ENCODE measurements around the gene PRRC2B.
A peak's percentile ranks its signal among the peaks of the same experiment; 100 is the strongest.

PRRC2B gene

GRCh38 chr9:131411719-131412681 is 18.1 kb downstream of the PRRC2B start:
- no peak for DNase-seq

DNA sequence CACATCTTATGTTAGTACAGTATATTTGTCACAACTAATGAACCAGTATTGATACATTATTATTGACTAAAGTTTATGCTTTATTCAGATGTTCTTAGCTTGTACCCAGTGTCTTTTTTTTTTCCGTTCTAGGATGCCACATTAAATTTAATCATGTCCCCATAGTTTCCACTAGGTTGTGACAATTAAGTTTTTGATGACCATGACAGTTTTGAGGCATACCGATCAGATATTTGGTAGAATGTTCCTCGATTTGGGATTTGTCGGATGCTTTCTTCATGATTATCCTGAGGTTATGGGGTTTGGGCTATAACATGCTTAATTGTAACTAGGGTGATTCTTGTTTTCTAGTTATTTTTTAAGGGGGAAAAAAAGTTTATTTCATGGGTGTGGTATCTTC is 22.6 kb downstream of the PRRC2B start:
- no peak for DNase-seq

DNA sequence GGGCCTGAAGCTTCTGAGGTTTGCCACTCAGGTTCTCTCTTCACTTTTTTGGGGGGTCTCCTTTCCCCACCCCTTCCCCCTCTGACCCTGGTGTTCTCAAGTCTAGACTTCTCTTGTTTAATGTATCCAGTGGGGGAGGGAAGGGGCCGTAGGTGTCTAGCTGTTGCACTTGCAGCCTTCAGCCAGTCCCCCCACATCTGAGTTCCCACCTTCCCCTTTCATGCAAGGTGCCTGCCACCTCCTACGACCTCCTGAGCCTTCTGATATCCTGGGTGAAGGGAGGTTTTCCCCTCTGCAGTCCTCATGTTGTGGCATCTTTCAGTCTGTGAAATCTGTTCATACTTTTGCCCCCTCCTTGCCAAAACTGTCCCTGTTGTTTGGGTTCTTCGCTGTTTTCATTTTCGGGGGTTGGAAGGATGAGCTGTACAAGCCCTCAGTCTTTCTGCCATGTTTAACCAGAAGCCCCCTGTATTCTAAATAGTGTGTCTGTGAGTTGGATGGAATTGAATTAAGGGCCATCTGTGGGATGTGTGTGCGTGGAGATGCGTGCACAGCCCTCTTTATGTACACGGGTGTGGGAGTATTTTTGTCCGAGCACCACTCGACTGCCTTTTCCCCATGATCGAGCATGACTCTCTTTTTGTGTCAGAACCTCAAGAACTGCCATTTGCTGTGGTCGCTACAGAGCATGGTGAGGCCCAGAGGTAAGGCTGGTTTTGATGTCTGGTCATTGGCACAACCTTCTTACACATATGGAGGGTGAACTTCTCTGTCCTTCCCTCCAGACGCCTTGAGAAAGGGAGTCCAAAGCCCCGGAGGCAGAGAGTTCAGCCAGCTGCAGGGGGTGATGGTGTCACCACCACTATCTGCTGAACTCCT is 23.6 kb downstream of the PRRC2B start:
- DNase-seq: no peak

GRCh38 chr9:131418143-131419025 is 24.5 kb downstream of the PRRC2B start:
- no peak for DNase-seq

DNA sequence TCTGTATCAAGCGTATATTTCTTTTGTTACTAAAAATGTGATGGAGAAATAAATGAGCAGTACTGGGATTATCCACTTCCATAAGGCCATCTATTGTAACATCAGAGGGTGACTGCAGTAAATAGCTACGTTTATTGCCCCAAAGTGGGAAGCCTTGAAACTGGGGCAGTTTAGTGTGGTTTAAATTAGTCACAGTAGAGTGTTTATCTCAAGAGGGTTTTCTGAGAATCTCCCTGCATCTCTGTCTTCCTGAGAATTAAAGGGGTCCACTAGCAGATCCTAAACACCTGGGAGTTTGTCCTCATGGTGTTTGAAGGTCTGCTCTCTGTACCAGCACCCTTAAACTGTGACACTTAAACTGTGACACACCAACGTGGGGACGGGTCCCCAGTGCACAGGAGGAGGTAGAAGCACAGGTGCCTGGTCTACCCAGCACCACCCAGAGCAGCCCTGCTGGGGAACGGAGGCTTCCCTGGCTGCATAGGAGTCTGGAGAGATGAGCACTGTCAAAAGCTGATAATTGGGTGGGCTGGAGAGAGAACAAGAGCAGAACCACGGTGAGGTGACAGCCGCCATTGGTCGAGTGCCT is 25.2 kb downstream of the PRRC2B start:
- no peak for DNase-seq

DNA sequence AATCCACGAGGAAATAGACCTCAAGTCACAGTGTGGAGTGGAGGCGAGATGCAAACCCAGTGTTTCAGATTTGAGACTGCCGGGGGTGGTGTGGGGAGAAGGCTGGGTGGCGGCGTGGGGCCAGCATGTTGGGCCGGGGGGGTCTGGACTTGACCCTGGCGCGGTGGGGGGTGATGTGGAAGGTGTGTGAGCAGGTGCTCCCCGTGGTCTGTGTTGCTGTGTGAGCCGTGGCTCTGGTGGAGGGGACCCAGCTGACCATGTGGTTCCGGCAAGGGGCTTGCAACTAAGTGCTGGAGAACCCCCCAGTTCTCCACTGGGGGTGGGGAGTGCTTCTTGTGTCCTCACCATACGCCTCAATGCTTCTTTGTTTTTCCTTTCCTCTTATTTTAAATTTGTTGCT is 25.8 kb downstream of the PRRC2B start:
- DNase-seq: no peak

DNA sequence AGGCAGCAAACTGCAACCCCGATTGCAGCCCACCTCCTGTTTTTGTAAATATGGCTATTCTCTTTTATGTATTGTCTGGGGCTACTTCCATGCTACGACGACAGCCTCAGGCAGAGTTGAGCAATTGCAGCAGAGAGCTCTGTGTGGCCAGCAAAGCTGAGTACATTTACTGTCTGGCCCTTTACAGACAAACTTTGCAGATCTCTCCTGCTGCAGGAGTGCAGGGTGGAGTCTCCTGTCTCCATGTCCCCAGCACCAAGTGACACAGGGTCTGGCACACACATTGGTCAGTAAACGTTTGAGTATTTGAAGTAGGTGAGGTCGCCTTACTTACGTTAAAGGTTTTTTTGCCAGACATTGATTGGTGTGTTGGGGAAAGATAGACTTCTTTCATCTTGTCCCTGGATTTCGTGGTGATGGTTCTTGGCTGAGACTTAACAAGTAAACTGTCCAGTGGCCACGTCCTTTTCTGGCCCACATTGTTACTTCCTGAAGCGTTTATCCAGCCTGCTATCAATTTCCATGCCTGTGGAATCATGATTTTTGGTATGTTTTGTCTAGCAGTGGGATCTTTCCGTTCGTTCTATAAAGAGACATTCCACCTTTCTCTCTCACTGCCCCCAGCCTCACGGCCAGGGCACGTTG is 27.2 kb downstream of the PRRC2B start:
- DNase-seq: no peak

DNA sequence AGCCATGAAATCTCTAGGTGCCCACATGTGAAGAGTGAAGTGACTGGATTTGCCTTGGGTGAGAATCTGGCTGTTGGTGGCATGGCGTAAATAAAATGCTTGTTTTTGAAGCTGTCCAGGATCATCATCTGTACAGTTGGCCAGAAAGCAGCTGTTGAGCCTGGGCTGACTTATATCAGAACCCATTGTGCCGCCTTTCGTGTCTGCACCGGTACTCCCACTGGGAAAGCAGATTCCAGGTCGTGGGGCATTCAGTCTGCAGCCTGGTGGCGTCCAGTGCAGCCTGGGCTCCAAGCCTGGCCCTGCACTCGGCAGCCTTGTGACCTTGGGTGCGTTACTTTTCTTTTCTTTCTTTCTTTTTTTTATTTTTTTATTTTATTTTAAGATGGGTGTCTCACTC is 27.8 kb downstream of the PRRC2B start:
- DNase-seq: no peak

- no peak for DNase-seq
These were observed 28.4 kb downstream of the PRRC2B start for GRCh38 chr9:131422241-131422792.

- peak; percentile 29 for DNase-seq
These were observed 29.3 kb downstream of the PRRC2B start for GRCh38 chr9:131423171-131423581.

DNA sequence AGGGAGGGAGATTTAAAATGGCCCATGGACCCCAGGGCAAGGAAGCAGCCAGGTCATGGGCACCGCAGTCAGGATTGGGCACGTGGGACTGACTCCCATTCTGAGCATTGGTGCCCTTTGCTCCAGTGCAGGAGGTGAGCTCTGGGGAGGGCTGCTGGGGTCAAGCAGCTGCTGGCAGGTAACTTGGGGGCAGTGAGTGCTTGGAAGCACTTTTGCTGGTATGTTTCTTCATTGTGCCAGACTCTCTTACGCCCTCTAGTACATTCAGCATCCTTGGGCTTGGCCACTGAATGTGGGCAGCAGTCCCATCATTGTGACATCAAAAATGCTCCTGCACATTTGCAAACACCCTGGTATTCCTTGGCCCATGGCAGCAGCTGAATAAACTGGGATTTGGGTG is 32.7 kb downstream of the PRRC2B start:
- no peak for DNase-seq

DNA sequence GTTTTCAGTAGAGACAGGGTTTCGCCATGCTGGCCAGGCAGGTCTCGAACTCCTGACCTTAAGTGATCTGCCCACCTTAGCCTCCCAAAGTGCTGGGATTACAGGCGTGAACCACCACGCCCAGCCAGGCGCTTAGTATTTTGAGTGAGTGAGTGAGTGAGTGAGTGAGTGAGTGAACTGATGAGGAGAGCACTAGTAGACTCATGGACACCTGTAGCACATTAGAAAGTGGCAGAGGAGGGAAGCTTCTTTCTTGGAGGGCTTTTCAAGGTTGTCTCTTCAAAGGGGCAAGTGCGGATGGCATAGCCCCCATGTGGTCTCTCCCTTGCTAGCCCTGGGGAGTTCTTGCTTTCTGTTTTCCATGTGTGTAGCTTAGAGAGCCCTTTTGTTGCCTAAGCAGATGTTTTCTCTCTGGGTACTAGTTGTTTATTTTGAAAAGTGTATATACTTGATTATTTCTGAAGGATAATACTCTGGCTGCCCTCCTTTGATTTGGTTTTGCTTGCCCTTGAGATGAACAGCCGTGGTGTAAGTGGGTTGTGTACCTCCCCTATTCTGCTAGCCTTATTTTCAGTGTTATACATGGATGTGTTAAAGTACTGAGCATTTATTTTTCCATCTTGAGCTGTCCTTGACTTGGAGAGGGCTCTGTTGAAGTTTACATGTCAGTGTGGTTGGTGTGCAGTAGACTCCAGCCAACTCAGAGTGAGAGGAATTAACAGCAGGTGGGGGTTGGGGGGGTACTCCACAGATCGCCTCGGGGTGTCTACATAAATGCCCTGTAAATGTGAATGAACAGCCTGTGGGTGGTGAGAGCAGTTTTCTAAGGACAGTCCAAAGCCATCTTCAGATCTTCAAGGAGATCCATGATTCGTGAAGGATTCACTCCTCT is 35.5 kb downstream of the PRRC2B start:
- DNase-seq: no peak

- DNase-seq: no peak
These were observed 38.2 kb downstream of the PRRC2B start for GRCh38 chr9:131432050-131432449.

- DNase-seq: no peak
These were observed 38.9 kb downstream of the PRRC2B start for GRCh38 chr9:131432597-131433301.

DNA sequence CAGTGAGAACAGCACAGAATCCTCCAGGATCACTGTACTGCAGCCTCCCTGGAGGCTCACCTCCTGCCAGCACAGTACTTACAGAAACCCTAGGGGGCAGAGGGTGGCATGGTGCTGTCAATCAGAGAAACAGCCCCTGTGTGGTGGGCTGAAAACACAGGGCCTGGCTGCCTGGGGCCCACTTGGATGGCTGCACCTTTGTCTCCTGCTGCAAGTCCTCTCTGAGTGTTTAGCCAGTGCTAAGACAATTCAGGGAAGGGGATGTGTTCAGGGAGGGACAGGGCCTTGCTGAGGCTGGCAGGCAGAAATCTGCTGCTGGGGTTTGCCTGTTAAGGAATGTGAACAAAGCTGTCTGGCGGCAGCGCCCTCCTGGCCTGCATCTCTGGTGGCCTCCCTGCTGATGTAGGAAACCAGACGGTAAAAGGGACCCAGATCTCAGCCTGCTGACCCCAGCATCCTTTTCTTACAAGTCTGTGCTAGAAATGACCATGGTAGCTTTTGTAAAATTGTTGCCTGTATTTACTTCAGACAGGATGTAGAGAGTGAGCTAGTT is 39.5 kb downstream of the PRRC2B start:
- no peak for DNase-seq

DNA sequence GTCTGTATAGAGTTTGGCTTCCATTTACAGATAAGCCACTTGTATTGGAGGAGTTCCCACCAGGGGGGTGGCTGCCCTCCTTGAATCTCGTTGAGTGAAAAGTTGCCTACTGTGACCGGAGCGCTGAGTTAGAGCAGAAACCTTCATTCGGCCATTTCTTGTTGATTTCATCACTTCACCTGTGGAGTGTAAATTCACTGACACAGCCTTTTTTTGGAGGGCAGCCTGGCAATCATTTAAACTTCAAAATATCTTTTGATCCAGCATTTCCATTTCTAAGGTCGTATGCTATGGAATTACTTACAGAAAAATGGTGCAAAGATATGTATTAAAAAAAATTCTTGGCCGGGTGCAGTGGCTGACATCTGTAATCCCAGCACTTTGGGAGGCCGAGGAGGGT is 40.8 kb downstream of the PRRC2B start:
- DNase-seq: no peak

DNA sequence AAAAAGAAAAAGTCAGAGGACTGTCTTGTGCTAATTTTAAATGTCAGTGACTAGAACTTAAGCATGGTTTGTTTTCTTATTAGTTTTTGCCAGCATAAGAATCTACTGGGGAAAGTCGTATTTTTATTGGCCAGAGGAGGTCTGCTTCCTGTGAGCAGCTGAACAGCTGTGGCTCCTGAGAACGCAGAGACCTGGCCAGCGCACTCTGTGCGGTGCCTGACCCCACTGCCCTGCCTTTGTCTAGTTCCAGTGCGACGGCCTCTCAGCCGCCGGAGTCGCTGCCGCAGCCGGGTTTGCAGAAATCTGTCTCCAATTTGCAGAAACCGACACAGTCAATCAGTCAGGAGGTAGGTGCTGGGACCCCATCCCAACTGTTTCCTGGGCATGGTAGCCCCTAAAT is 42.5 kb downstream of the PRRC2B start:
- DNase-seq: no peak

DNA sequence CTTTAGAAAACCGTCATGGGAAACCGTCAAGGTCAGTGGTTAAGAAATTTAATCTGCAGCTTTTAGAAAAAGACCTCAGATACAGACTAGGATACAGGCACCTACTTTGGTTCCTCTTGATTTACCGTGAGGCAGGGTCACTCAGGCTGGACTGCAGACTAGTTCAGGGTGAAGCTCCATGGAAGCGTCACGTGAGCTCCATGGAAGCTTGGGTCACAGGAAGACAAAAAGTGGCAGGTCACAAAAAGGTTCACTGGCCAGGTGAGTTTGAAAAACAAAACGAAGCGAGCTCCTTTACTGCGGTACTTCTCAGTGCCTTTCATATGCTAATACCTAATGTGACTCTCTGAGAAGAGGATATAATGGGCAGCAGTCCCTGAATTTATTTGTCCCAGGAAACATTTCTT is 43.0 kb downstream of the PRRC2B start:
- DNase-seq: no peak

GRCh38 chr9:131438190-131438589 is 44.3 kb downstream of the PRRC2B start:
- DNase-seq: peak; percentile 3

Data from activated T-cell treated with anti-CD3 and anti-CD28 coated beads, Interleukin-2, amount 50 U/mL, for 1 hour (primary cell).